GM23248 (cell line): Measurements from ENCODE around the gene DNAJB8. TPM values are rescaled to one million over a fixed set of nuclear protein-coding genes. Genes with fewer than 3 reads are reported as not detected.

ENCODE experiments used
- DNase-seq: peaks from one replicate; pipeline ENCODE4 v3.0.0-alpha.2; 2015
- H2AFZ ChIP-seq: fragments of 200-600 bp; sonication (generic); 2 replicates; pipeline ENCODE4 v1.6.1; 2016; ENCODE audit warnings: antibody characterized with exemption
- H3F3A ChIP-seq: fragments of 200-600 bp; sonication (generic); 2 replicates; pipeline ENCODE4 v1.6.1; 2016; ENCODE audit warnings: mild to moderate bottlenecking, antibody characterized with exemption, mixed run types; ENCODE audit not compliant: insufficient read depth
- H3K27ac ChIP-seq: fragments of 200-600 bp; sonication (generic); 2 replicates; pipeline ENCODE4 v1.5.1; 2016; ENCODE audit warnings: mild to moderate bottlenecking
- H3K27me3 ChIP-seq: fragments of 200-600 bp; sonication (generic); replicated peaks from 2 replicates; pipeline ENCODE4 v1.6.1; 2016; ENCODE audit warnings: mild to moderate bottlenecking; ENCODE audit not compliant: insufficient read depth
- H3K36me3 ChIP-seq: fragments of 200-600 bp; sonication (generic); 2 replicates; pipeline ENCODE4 v1.6.1; 2016; ENCODE audit warnings: low read depth, mild to moderate bottlenecking
- H3K4me1 ChIP-seq: fragments of 200-600 bp; sonication (generic); 2 replicates; pipeline ENCODE4 v1.6.1; 2016; ENCODE audit warnings: mild to moderate bottlenecking; ENCODE audit not compliant: insufficient read depth
- H3K4me2 ChIP-seq: fragments of 200-600 bp; sonication (generic); one replicate; pipeline ENCODE4 v1.6.1; 2016; ENCODE audit warnings: mild to moderate bottlenecking; ENCODE audit not compliant: unreplicated experiment
- H3K4me3 ChIP-seq: fragments of 200-600 bp; sonication (generic); 2 replicates; pipeline ENCODE4 v1.5.1; 2016; ENCODE audit warnings: mild to moderate bottlenecking
- H3K79me2 ChIP-seq: fragments of 200-600 bp; sonication (generic); 2 replicates; pipeline ENCODE4 v1.6.1; 2016; ENCODE audit warnings: mild to moderate bottlenecking; ENCODE audit not compliant: insufficient read depth
- H3K9ac ChIP-seq: fragments of 200-600 bp; sonication (generic); 2 replicates; pipeline ENCODE4 v1.6.1; 2016; ENCODE audit warnings: mild to moderate bottlenecking
- H3K9me2 ChIP-seq: fragments of 200-600 bp; sonication (generic); 2 replicates; pipeline ENCODE4 v1.6.1; 2016; ENCODE audit warnings: mixed run types, mild to moderate bottlenecking, moderate library complexity; ENCODE audit not compliant: insufficient read depth
- H3K9me3 ChIP-seq: fragments of 200-600 bp; sonication (generic); one replicate; pipeline ENCODE4 v1.6.1; 2017; ENCODE audit warnings: low read depth
- H4K20me1 ChIP-seq: fragments of 200-600 bp; sonication (generic); 2 replicates; pipeline ENCODE4 v1.6.0; 2016; ENCODE audit not compliant: insufficient read depth
- EZH2 ChIP-seq: fragments of 200-600 bp; sonication (generic); IDR thresholded peaks from 2 replicates; pipeline ENCODE4 v1.6.1; 2018; ENCODE audit warnings: antibody characterized with exemption, mild to moderate bottlenecking; ENCODE audit not compliant: insufficient read depth, poor library complexity, severe bottlenecking
- EZH2phosphoT487 ChIP-seq: fragments of 200-600 bp; sonication (generic); IDR thresholded peaks from 2 replicates; pipeline ENCODE4 v1.6.1; 2018; ENCODE audit warnings: antibody characterized with exemption, moderate library complexity, mild to moderate bottlenecking, low read depth; ENCODE audit not compliant: insufficient read depth
- WGBS, 2 experiments: methylation state at CpG; one replicate each; pipeline ENCODE4 v1.1.6; 2015 to 2017; ENCODE audit warnings: low lambda C conversion rate in 2 of 2, low coverage in 1 of 2; ENCODE audit errors: missing lambda C conversion rate in 2 of 2; 5-methylcytosine and 5-hydroxymethylcytosine counted together
- in situ Hi-C: fragments of 300-500 bp; cut with MboI; formaldehyde crosslinking; loops from 2 replicates; pipeline ENCODE4 v1.15.0; 2020
- polyA plus RNA-seq: library from polyadenylated mRNA; unstranded; fragments of >200 nt; fragmentation: Nextera tagmentation; extraction: Ambion mirVana; gene quantifications from 2 replicates; pipeline ENCODE4 v1.2.1, GENCODE V29; 2016
- total RNA-seq: library from RNA; depleted of rRNA; stranded (reverse); fragments of >200 nt; shearing (Covaris generic); gene quantifications from 2 replicates; pipeline ENCODE4 v1.2.3, GENCODE V29; 2014

Gene DNAJB8
- total and polyA plus RNA-seq, 2 experiments from 2014 or later: not detected

DNA sequence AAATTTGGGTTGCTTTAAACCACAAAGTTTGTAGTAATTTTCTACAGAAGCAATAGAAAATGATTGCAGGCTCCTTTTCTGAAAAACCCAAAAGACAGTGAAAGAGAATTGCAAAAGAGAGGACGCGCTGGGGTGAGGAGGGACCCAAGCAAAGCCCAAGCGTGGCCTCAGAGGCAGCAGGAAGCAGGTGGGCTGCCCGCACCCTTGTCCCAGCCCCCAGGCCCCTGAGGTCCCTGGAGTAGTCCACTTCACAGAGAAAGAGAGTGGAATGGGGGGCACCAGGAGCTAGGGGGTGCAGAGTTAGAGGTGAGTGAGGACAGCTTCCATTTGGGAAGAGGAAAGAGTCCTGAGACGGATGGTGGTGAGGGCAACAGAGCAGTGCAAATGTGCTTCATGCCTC lies 11.6 kb downstream of the DNAJB8 start:
- Histone ChIP-seq H3K9me2 (no peaks in the 10 kb centered on the region), H3K4me2 (no peak overlapping the region), H3K27ac (no peak overlapping the region), H3K4me3 (no peak overlapping the region), H3K9me3 (no peaks in the 10 kb centered on the region), H3K79me2 (no peaks in the 10 kb centered on the region), H3K9ac (no peak overlapping the region), H3F3A (no peaks in the 10 kb centered on the region), H2AFZ (no peak overlapping the region), H3K36me3 (no peaks in the 10 kb centered on the region), H4K20me1 (no peaks in the 10 kb centered on the region), H3K27me3 (peaks cover 20% of the 10 kb centered on the region), H3K4me1 (no peaks in the 10 kb centered on the region)
- in situ Hi-C loops: no loop called here
- DNase-seq: no peak
- 70 to 72% methylated on average over 5 of the region's 5 CpGs for WGBS, 2 experiments
- TF ChIP-seq EZH2phosphoT487 (no peak), EZH2 (no peak)

DNA sequence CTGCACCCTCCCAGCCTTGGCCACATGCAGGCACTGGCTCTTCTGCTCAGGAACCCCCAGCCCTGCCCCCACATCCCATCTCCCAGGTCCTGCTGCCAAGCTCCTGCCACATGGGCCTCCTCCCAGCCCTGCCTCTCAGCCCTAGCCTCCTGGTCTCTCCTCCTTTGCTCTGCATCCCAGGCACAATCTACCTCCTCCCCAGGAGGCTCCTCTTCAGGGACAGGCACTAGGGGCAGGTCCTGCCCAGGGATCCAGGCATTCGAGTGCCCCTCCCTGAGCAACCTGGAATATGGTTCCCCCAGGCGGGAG lies 12.4 kb downstream of the DNAJB8 start:
- peaks cover 20% of the 10 kb centered on the region for H3K27me3 ChIP-seq
- H4K20me1 ChIP-seq: no peaks in the 10 kb centered on the region
- no peak overlapping the region for H2AFZ ChIP-seq
- no peaks in the 10 kb centered on the region for H3K36me3 ChIP-seq
- no peaks in the 10 kb centered on the region for H3K9me3 ChIP-seq
- H3K4me2 ChIP-seq: no peak overlapping the region
- WGBS, 2 experiments: 82 to 89% methylated on average over 2 of the region's 2 CpGs
- in situ Hi-C loops: no loop called here
- no peak overlapping the region for H3K4me3 ChIP-seq
- H3K9me2 ChIP-seq: no peaks in the 10 kb centered on the region
- H3K27ac ChIP-seq: no peak overlapping the region
- no peaks in the 10 kb centered on the region for H3K4me1 ChIP-seq
- TF ChIP-seq EZH2 (no peak), EZH2phosphoT487 (no peak)
- DNase-seq: no peak
- H3K9ac ChIP-seq: no peak overlapping the region
- H3K79me2 ChIP-seq: no peaks in the 10 kb centered on the region
- H3F3A ChIP-seq: no peaks in the 10 kb centered on the region

DNA sequence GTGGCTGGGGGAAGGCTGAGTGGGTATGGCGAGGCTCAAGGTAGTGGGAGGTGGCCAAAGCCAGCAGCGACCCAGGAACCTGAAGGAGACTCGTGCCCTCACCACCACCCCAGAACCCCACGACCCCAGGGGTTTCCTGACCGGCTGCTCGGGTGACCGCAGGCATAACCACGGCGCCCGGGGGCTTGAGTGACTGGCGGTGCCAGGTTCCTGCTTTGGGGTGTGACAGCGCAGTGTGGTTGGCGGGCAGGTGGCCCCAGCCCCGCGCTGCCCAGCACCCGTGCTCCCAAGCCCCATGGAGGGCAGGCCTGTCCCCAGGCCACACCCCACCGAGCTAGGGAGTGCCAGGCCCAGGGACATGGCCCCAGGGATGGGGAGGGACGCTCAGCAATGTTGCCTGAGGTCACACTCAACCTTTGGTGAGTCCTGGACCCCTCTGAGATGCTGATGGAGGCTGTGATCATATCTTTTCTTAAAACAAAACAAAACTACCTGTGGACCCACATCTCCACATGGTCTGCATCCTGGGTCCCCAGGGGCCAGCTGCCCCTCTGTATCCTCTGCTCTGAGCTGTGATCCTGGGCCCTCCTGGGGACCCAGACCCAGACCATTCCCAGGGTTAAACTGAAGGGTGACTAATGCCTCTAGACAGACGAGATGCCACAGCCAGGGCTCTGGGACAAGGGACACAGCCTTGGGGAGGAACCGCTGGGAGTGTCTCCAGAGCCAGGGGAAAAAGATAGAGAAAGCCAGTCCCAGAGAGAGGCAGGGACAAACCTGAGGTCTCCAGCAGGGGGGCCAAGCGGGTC lies 13.0 kb downstream of the DNAJB8 start:
- in situ Hi-C loops: no loop called here
- no peak overlapping the region for H2AFZ ChIP-seq
- no peaks in the 10 kb centered on the region for H3K36me3 ChIP-seq
- H3F3A ChIP-seq: no peaks in the 10 kb centered on the region
- no peak overlapping the region for H3K27ac ChIP-seq
- no peak overlapping the region for H3K4me3 ChIP-seq
- no peaks in the 10 kb centered on the region for H3K9me3 ChIP-seq
- no peak for DNase-seq
- 62 to 68% methylated on average over 12 to 21 of the region's 21 CpGs for WGBS, 2 experiments
- TF ChIP-seq EZH2: no peak
- H3K9ac ChIP-seq: no peak overlapping the region
- H4K20me1 ChIP-seq: no peaks in the 10 kb centered on the region
- peaks cover 20% of the 10 kb centered on the region for H3K27me3 ChIP-seq
- H3K79me2 ChIP-seq: no peaks in the 10 kb centered on the region
- H3K4me1 ChIP-seq: no peaks in the 10 kb centered on the region
- no peak overlapping the region for H3K4me2 ChIP-seq
- no peaks in the 10 kb centered on the region for H3K9me2 ChIP-seq

DNA sequence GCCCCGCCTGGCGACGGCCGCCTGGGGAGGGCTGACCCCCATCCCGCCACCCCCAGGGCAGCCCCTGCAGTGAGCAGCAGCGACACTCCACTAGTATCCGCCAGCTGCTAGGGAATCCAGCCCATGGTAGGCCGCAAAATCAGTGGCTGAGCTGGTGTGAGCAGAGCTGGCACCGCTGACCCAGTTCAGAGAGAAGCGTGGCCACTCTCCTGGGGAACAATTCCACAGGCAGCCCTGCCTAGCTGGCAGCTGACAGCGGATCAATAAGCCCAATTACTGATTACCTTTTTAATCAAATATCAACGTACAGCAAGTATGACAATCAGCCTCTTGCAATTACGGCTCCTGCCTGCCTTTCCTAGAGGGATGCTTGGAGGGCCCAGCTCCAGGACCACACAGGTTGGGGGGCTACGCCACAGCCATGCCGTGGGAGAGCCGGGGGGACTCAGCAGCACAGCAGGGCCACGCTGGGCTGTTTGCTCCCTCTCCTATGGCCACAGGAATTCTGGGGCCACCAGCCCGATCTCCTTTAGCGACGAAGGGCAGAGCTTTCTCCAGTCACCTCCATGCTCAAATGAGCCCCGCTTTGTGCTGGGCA lies 13.9 kb downstream of the DNAJB8 start:
- Histone ChIP-seq H3K9me3 (no peaks in the 10 kb centered on the region), H2AFZ (no peak overlapping the region), H3K4me3 (no peak overlapping the region), H3K27me3 (peaks cover 20% of the 10 kb centered on the region), H3K79me2 (no peaks in the 10 kb centered on the region), H4K20me1 (no peaks in the 10 kb centered on the region), H3K9me2 (no peaks in the 10 kb centered on the region), H3K4me2 (no peak overlapping the region), H3K36me3 (no peaks in the 10 kb centered on the region), H3K9ac (no peak overlapping the region), H3F3A (no peaks in the 10 kb centered on the region), H3K27ac (no peak overlapping the region), H3K4me1 (no peaks in the 10 kb centered on the region)
- WGBS, 2 experiments: 68 to 70% methylated on average over 19 to 20 of the region's 21 CpGs
- no peak for DNase-seq
- in situ Hi-C loops: no loop called here
- TF ChIP-seq EZH2phosphoT487 (no peak), EZH2 (no peak)
